ENCODE data around the gene ANKRD65. TPM values are rescaled to one million over a fixed set of nuclear protein-coding genes. Genes with fewer than 3 reads are reported as not detected.
A peak's percentile ranks its signal among the peaks of the same experiment; 100 is the strongest.
"Not testable (repeated sequence)": the region's sequence is repeated elsewhere in the genome, so short reads cannot be mapped to it uniquely, and the experiment has no call there.

ANKRD65 gene
- total RNA-seq, 2 donors from 2014 or later, result not detected

DNA sequence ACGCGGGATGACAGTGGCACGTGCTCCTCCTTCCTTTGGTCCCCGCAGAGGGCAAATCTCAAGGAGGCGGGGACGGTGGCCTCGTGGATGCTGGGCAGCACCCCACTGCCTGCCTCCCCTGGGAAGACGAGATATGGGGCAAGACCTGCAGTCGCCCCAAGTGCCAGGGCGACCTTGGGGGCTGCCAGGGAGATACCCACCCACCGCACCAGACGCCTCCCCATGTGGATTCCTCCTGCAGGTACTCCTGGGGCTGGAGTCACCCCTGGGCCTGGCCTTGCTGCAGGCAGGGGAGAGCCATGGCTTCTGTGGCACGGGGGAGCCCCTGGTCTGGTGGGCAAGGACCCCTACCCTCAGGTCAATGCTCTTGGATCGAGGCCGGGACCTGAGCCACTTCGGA lies 40.2 kb downstream of the ANKRD65 start:
- no peaks in the 10 kb centered on the region for H3K9me3 ChIP-seq (ENCODE audit: control insufficient read depth, low read length, poor library complexity, severe bottlenecking)
- H3K4me3 Mint-ChIP-seq, result no peak overlapping the region
- peaks cover 2% of the 10 kb centered on the region for H3K4me1 Mint-ChIP-seq
- H3K27me3 Mint-ChIP-seq, result no peaks in the 10 kb centered on the region
- no peak for ATAC-seq
- no peak for DNase-seq
- H3K27ac Mint-ChIP-seq, result no peak overlapping the region
- H3K36me3 Mint-ChIP-seq (ENCODE audit: low read depth), result no peaks in the 10 kb centered on the region

DNA sequence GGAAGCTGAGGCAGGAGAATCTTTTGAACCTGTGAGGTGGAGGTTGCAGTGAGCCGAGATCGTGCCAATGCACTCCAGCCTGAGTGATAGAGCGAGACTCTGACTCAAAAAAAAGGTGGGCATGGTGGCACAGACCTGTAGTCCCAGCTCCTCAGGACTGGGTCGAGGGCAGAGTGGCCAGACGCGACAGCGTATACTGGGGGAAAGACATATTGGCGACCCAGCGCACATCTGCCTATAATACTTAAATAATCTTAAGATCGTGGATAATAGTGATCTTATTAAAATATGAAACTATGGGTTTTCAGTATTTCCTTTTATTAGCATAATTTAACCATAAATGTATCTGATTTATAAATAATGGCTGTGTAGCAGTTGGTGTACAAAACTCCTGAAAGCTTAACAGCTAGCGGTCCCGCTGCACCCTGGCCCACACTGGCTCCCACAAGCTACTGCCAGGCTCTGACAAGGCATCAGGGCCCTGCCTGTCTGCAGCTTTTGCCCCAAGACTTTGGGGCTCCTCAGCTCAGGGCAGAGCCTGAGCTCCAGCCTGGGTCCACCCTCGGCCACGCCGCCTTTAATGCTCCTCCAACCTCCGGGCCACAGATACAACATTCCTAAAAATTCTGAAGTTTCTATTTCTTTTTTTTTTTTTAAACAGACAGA lies 43.4 kb downstream of the ANKRD65 start:
- H3K9me3 ChIP-seq (ENCODE audit: control insufficient read depth, low read length, poor library complexity, severe bottlenecking), result no peaks in the 10 kb centered on the region
- no peak for ATAC-seq
- peak overlapping the region; percentile 67 for H3K27ac Mint-ChIP-seq
- H3K36me3 Mint-ChIP-seq (ENCODE audit: low read depth), result peaks cover 2% of the 10 kb centered on the region
- H3K4me3 Mint-ChIP-seq, result no peak overlapping the region
- peaks cover 13% of the 10 kb centered on the region for H3K4me1 Mint-ChIP-seq
- H3K27me3 Mint-ChIP-seq, result no peaks in the 10 kb centered on the region
- DNase-seq, result no peak

DNA sequence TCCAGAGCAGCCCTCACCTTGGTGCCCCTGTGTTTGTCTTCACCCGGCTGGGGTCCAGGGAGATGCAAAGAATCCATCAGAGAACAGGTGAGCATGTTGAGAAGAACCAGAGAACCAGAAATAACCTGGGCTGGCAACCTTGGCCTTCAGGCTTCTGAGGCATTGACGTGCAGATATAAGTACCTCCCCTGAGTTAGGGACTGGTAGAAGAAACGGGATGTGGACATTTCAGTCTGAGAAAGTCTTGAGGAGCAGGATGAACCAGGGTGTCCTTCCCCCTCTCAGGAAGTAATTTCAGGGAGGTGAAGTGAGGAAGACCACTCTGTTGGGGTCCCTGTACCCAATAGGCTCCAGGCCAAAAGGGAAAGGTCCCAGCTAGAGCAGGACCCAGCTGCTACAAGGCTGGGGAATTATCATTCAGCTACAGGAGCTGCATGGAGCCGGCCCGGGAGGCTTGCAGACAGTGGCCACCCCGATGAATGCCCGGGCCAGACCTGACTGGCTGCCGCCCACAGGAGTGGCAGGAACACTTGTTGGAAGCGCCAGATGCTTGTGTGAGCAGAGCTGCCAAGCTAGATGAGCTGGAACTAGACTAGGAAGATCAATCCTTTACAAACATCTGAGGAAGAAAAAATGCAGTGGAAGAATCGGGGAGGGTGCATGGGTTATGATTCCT lies 44.4 kb downstream of the ANKRD65 start:
- H3K27ac Mint-ChIP-seq, result peak overlapping the region; percentile 67
- H3K27me3 Mint-ChIP-seq, result no peaks in the 10 kb centered on the region
- H3K4me3 Mint-ChIP-seq, result peak overlapping the region; percentile 47
- no peaks in the 10 kb centered on the region for H3K9me3 ChIP-seq (ENCODE audit: control insufficient read depth, low read length, poor library complexity, severe bottlenecking)
- H3K4me1 Mint-ChIP-seq, result peaks cover 11% of the 10 kb centered on the region
- peaks cover 2% of the 10 kb centered on the region for H3K36me3 Mint-ChIP-seq (ENCODE audit: low read depth)
- DNase-seq (no peak), ATAC-seq (no peak)

DNA sequence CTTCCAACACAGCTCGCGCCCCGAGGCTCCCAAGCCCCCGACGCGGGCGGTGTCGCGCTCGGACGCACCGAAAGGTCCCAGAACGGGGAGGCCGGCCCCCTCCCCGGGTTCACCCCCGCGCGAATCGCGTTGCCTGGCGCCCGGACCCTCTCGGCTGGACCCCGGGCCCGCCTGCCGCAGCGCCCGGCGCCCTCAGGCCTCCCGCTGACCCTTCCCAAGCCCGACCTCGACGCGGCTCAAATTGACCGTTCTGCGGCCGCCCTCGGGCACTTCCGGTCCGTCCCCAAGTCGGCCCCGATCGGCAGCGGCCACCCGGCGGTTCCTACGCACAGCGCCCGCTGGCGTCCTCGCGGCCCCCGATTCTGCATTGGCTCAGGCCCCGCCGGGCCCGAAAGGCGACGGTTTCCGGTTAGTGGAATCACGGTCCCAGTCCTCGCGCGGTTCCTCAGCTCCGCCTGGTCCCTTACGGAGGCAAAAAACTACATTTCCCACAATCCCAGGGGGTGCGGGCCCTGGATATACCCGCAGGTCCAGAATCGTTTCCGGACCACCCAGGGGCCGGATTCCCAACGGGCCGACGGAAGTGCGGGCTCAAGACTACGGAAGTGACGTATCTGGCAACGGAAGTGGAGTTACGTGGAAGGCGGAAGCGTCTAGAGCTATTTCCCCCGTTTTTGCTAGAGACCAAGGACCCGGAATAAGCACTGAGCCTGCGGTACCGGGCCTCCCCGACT lies 46.0 kb downstream of the ANKRD65 start, which contains the start of gene AURKAIP1:
AURKAIP1 (minus strand) TSS at position 279 of the 734 bp plus-strand sequence. CDS start 451 bp downstream, outside the sequence.
- H3K27me3 Mint-ChIP-seq, result no peaks in the 10 kb centered on the region
- H3K9me3 ChIP-seq (ENCODE audit: control insufficient read depth, low read length, poor library complexity, severe bottlenecking), result no peaks in the 10 kb centered on the region
- DNase-seq (peak; percentile 83 to 90 (median 86)), ATAC-seq (peak; percentile 72)
- peaks cover 2% of the 10 kb centered on the region for H3K36me3 Mint-ChIP-seq (ENCODE audit: low read depth)
- H3K4me3 Mint-ChIP-seq, result peak within 1 kb of the TSS; percentile 91
- H3K27ac Mint-ChIP-seq, result peak within 1 kb of the TSS; percentile 92
- peaks cover 11% of the 10 kb centered on the region for H3K4me1 Mint-ChIP-seq

DNA sequence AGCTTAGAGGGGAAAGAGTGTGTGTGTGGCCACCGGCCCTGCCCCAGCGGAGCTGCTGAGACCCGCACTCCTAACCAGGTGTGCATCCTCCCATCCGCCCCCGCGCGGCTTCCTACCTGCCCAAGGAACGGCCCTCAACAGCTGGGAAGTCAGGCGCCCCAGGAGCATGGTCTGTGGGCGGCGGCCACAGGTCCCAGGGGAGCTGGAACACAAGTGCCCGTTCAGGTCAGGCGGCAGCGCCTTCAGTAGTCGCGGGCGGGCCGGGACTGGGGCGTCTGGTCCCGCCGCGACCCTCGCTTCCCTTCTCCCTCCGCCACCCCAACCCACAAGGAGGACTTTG lies 46.5 kb downstream of the ANKRD65 start:
- Mint-ChIP-seq H3K27ac (peak overlapping the region; percentile 92), H3K36me3 (ENCODE audit: low read depth) (peaks cover 2% of the 10 kb centered on the region), H3K27me3 (no peaks in the 10 kb centered on the region), H3K4me3 (peak overlapping the region; percentile 91), H3K4me1 (peaks cover 11% of the 10 kb centered on the region)
- DNase-seq (no peak), ATAC-seq (no peak)
- H3K9me3 ChIP-seq (ENCODE audit: control insufficient read depth, low read length, poor library complexity, severe bottlenecking), result no peaks in the 10 kb centered on the region

DNA sequence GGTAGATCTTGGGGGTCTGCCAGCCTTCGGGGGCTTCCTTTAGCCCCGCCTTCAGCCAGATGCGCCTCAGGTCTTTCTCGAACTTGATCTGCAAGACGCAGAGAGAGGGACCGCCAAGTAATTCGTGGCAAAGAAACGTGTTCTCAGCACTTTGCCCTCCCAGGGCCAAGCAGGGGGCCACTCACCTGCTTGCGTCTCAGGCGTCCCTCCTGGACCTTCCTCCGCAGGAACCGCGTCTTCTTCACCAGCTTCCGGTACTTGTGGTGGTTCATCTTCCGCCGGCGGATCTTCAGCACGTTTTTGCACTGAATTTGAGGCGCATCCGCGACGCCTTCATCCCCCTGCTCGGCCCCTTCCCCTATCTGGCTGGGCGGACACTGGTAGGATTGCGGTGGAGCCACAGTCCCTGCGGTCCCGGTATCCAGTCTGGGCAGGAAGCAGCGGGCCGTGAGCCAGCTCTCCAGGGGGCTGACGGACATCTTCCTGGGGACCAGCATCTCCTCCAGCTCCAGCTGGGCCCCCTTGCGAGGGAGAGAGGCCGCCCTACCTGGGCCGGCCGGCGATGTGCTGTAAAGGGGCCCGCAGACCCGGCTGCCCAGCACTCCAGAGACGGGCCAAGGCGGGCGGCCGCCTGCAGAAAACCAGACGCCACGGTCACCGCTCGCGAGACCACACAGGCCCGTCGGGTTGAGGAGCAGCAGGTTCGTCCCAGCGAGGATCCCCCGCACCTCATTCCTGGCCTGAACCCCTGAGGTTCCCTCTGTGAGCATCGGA lies 47.1 kb downstream of the ANKRD65 start:
- Mint-ChIP-seq H3K36me3 (ENCODE audit: low read depth) (peaks cover 2% of the 10 kb centered on the region), H3K4me1 (peaks cover 11% of the 10 kb centered on the region), H3K4me3 (peak overlapping the region; percentile 91), H3K27ac (peak overlapping the region; percentile 92), H3K27me3 (no peaks in the 10 kb centered on the region)
- no peaks in the 10 kb centered on the region for H3K9me3 ChIP-seq (ENCODE audit: control insufficient read depth, low read length, poor library complexity, severe bottlenecking)
- DNase-seq, result no peak
- ATAC-seq, result no peak

DNA sequence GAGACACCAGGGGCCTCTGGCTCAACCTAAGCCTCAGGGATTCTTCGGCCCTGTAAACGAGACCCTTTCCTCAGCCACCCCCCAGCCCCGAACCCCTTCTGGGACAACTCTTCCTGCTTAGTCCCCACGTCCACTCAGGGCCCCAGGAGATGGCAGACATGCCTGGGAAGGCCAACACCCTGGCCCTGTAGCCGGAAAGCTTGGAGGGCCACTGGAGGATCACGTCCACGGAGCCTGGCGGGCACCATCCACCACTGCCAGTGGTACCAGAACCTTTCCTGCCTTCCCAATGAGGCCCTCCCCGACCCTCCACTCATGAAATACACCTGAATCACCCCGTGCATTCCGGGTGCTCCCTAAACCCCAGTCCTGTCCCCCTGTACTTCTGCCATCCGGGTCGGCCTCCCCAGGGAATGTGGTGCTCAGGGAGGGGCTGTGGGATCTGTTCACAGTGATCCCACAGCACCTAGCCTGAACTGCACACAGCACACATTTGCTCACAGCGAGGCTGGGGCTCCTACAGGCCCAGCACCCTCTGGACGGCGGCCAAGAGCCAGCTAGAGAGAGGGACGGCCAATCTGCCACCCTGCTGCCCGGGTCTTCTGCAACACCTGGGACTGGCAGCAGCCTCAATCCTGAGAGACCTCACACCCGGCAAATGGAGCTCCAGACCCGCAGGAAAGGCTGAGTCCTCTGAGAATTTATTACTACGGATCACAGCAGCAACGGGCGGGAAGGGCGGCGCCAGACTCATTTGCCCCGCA lies 47.8 kb downstream of the ANKRD65 start:
- Mint-ChIP-seq H3K4me3 (peak overlapping the region; percentile 7), H3K36me3 (ENCODE audit: low read depth) (peaks cover 2% of the 10 kb centered on the region), H3K4me1 (peaks cover 11% of the 10 kb centered on the region), H3K27me3 (no peaks in the 10 kb centered on the region), H3K27ac (no peak overlapping the region)
- ATAC-seq (no peak), DNase-seq (no peak)
- H3K9me3 ChIP-seq (ENCODE audit: control insufficient read depth, low read length, poor library complexity, severe bottlenecking), result no peaks in the 10 kb centered on the region

DNA sequence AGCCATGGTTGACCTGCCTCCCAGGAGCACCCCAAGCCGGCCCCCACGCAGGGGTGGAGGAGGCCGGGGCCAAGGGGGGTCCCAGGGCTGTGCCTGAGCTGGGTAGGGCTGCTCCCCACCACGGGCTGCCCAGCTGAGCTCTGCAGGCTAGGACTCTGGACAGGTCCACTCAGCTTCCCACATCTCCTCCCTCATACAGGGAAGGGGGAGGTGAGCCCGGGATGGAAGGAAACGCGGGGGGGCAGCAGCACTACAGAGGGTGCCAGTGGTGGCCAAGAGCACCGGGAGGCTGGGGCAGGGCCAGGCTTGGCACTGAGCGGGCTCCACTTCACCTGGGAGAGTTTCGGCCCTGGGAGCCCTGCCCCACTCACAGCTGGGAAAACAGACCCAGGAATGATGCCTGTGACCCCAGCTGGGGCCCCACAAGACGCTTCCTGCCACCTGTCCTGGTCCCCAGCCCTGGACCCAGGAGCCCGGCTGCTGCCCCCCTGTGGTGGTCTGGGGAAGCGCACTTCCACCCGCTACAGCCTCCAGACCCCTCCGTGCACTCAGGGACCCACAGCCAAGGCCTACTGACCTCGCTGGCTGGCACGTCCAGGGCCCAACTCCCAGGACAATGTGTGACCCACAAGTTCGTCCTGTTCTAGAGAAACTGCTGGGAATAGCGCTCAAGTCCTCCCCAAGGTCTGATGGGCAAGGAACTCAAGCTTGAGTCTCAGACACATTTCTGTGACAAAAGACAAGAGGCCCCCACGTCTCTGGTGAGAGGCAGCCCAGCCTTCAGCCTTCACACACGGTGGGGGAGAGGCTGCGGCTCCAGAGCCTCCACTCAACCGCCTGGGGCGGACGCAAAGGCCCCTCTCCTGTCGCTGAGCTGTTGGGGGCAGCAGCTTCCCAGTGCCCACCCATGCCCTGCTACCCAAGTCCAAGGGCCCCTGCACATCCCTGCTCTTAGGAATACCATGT lies 49.0 kb downstream of the ANKRD65 start:
- Mint-ChIP-seq H3K4me1 (peaks cover 11% of the 10 kb centered on the region), H3K27me3 (no peaks in the 10 kb centered on the region), H3K4me3 (peak overlapping the region; percentile 53)

DNA sequence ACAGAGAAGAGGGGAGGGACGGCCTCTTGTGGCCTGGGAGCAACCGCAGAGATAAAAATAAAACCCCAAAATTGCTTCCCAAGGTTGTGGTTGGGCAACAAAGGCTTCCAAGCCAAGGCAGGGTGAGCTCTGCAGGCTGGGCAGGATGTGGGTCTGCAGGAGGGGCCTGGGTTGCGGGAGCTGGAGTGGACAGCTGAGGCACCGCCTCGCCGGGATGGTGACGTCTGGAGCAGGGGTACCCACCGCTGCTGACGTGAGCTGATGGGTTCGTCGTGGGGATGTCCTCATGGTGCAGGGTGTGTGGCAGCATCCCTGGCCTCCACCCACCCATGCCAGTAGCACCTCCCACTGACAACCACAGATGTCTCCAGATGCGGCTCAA lies 49.7 kb downstream of the ANKRD65 start:
- Mint-ChIP-seq H3K4me1 (peaks cover 11% of the 10 kb centered on the region), H3K27ac (no peak overlapping the region), H3K4me3 (no peak overlapping the region), H3K27me3 (no peaks in the 10 kb centered on the region), H3K36me3 (ENCODE audit: low read depth) (peaks cover 2% of the 10 kb centered on the region)
- H3K9me3 ChIP-seq (ENCODE audit: control insufficient read depth, low read length, poor library complexity, severe bottlenecking), result peaks cover 4% of the 10 kb centered on the region
- ATAC-seq (peak; percentile 78), DNase-seq (peak; percentile 58 to 79 (median 79))

More for the DNA sequence above, 49.0 kb downstream of the ANKRD65 start:
- ATAC-seq (peak; percentile 35), DNase-seq (peak; percentile 64 to 73 (median 66))
- Mint-ChIP-seq H3K27ac (no peak overlapping the region), H3K36me3 (ENCODE audit: low read depth) (peaks cover 2% of the 10 kb centered on the region)
- H3K9me3 ChIP-seq (ENCODE audit: control insufficient read depth, low read length, poor library complexity, severe bottlenecking), result peaks cover 4% of the 10 kb centered on the region

DNA sequence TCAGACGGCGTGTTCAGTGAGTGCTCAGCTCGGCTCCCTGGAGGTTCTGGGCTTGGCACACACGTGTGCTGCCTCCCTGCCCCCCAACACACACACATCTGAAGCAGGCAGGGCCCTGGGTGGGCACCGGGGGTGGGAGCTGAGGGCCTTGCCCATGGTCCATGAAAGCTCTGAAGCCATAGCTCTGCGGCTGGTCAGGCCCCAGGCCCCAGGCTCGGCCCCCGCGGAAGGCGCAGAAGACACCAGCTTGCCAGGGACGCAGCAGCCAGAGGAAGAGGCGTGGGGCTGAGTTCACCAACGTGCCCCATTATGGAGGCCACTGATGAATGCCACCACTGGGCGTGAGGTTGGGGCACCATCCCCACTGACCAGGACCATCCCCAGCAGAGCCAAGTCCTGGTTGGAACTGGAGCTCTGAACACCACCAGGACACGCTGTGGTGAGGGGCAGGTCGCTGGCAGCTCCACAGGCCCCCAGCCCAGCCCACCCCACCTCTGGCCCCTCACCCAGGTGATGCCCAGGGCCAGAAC lies 50.2 kb downstream of the ANKRD65 start:
- Mint-ChIP-seq H3K27ac (no peak overlapping the region), H3K36me3 (ENCODE audit: low read depth) (peaks cover 2% of the 10 kb centered on the region), H3K27me3 (no peaks in the 10 kb centered on the region), H3K4me3 (no peak overlapping the region), H3K4me1 (peaks cover 11% of the 10 kb centered on the region)
- ATAC-seq (no peak), DNase-seq (no peak)
- H3K9me3 ChIP-seq (ENCODE audit: control insufficient read depth, low read length, poor library complexity, severe bottlenecking), result peaks cover 4% of the 10 kb centered on the region

DNA sequence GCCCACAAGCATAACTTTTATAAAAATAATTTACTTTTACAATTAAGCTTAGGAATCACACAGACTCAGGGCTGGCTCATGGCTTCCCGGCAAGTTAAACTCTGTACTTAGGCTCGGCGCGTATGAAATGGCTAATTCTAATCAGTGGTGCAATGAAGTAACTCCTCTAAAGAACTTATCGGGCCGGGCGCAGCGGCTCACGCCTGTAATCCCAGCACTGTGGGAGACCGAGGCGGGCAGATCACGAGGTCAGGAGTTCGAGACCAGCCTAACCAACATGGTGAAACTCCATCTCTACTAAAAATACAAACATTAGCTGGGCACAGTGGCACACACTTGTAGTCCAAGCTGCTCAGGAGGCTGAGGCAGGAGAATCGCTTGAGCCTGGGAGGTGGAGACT lies 51.0 kb downstream of the ANKRD65 start:
- not testable (repeated sequence) for H3K27ac Mint-ChIP-seq, H3K27me3 Mint-ChIP-seq

More for the DNA sequence above, 51.0 kb downstream of the ANKRD65 start:
- H3K4me3 Mint-ChIP-seq; DNase-seq; H3K9me3 ChIP-seq (ENCODE audit: control insufficient read depth, low read length, poor library complexity, severe bottlenecking); H3K4me1 Mint-ChIP-seq; ATAC-seq; H3K36me3 Mint-ChIP-seq (ENCODE audit: low read depth): not testable (repeated sequence)

Data from T-helper 17 cell (primary cell).